ENCODE measurements around the gene IDH3B. TPM values are rescaled to one million over a fixed set of nuclear protein-coding genes. Genes with fewer than 3 reads are reported as not detected.
A peak's percentile ranks its signal among the peaks of the same experiment; 100 is the strongest.

IDH3B gene
- total RNA-seq, 1 donor from 2014 or later: 101 TPM

- H3K4me1 Mint-ChIP-seq (ENCODE audit: unreplicated experiment): peaks cover 14% of the 10 kb centered on the region
- peaks cover 38% of the 10 kb centered on the region for H3K36me3 Mint-ChIP-seq
Measured at GRCh38 chr20:2654384-2654822, 9.6 kb downstream of the IDH3B start.

GRCh38 chr20:2653556-2654383 is 10.2 kb downstream of the IDH3B start:
- Mint-ChIP-seq H3K9me3 (no peaks in the 10 kb centered on the region), H3K4me3 (peak overlapping the region; percentile 93), H3K27ac (peak overlapping the region; percentile 64), H3K4me1 (ENCODE audit: unreplicated experiment) (peaks cover 10% of the 10 kb centered on the region), H3K36me3 (peaks cover 34% of the 10 kb centered on the region), H3K27me3 (no peaks in the 10 kb centered on the region)
- no peak for DNase-seq (ENCODE audit: extremely low spot score, unreplicated experiment)
- no peak for TF ChIP-seq CTCF (conservative IDR thresholded peaks at IDR 0.05)

More at GRCh38 chr20:2654384-2654822, 9.6 kb downstream of the IDH3B start:
- H3K9me3 Mint-ChIP-seq: no peaks in the 10 kb centered on the region
- H3K27ac Mint-ChIP-seq: peak overlapping the region; percentile 64
- TF ChIP-seq CTCF (conservative IDR thresholded peaks at IDR 0.05): no peak
- DNase-seq (ENCODE audit: extremely low spot score, unreplicated experiment): no peak
- peak overlapping the region; percentile 93 for H3K4me3 Mint-ChIP-seq
- no peaks in the 10 kb centered on the region for H3K27me3 Mint-ChIP-seq

GRCh38 chr20:2652724-2653555 is 11.1 kb downstream of the IDH3B start:
- Mint-ChIP-seq H3K9me3 (no peaks in the 10 kb centered on the region), H3K4me1 (ENCODE audit: unreplicated experiment) (peaks cover 9% of the 10 kb centered on the region), H3K27me3 (no peaks in the 10 kb centered on the region), H3K36me3 (peaks cover 31% of the 10 kb centered on the region), H3K4me3 (peak overlapping the region; percentile 93), H3K27ac (no peak overlapping the region)
- no peak for TF ChIP-seq CTCF (conservative IDR thresholded peaks at IDR 0.05)
- DNase-seq (ENCODE audit: extremely low spot score, unreplicated experiment): no peak

GRCh38 chr20:2651772-2652723 is 12.0 kb downstream of the IDH3B start, which contains the start of gene NOP56:
TSS of gene NOP56 (plus strand) at chr20:2652632. CDS start at chr20:2652661, 29 bp downstream.
- TF ChIP-seq CTCF (conservative IDR thresholded peaks at IDR 0.05): no peak
- peaks cover 22% of the 10 kb centered on the region for H3K36me3 Mint-ChIP-seq
- H3K4me3 Mint-ChIP-seq: peak within 1 kb of the TSS; percentile 93

GRCh38 chr20:2643708-2644107 is 20.3 kb downstream of the IDH3B start:
- Mint-ChIP-seq H3K4me3 (no peak overlapping the region), H3K9me3 (no peaks in the 10 kb centered on the region), H3K4me1 (ENCODE audit: unreplicated experiment) (no peaks in the 10 kb centered on the region), H3K27me3 (no peaks in the 10 kb centered on the region), H3K36me3 (no peaks in the 10 kb centered on the region), H3K27ac (no peak overlapping the region)
- no peak for DNase-seq (ENCODE audit: extremely low spot score, unreplicated experiment)
- no peak for TF ChIP-seq CTCF (conservative IDR thresholded peaks at IDR 0.05)

More at GRCh38 chr20:2651772-2652723, 12.0 kb downstream of the IDH3B start, which contains the start of gene NOP56:
- peak within 1 kb of the TSS; percentile 89 for H3K27ac Mint-ChIP-seq
- DNase-seq (ENCODE audit: extremely low spot score, unreplicated experiment): peak; percentile 96
- no peaks in the 10 kb centered on the region for H3K9me3 Mint-ChIP-seq
- no peaks in the 10 kb centered on the region for H3K27me3 Mint-ChIP-seq
- H3K4me1 Mint-ChIP-seq (ENCODE audit: unreplicated experiment): peaks cover 9% of the 10 kb centered on the region
